Upper lobe of right lung (tissue), 1 donor: ENCODE measurements around the gene ATG9A. TPM values are rescaled to one million over a fixed set of nuclear protein-coding genes. Genes with fewer than 3 reads are reported as not detected.

ENCODE experiments used
- ATAC-seq: fragments of 200-7000 bp; cut with Tn5 transposase; one replicate; pipeline ENCODE4 v1.9.1; 2020; ENCODE audit warnings: mild to moderate bottlenecking, moderate library complexity
- DNase-seq: peaks from one replicate; pipeline ENCODE4 v3.0.0-alpha.2; 2020
- H3K27ac ChIP-seq: fragments of 200-600 bp; one replicate; pipeline ENCODE4 v1.8.0; 2022
- H3K27me3 ChIP-seq: fragments of 200-600 bp; one replicate; pipeline ENCODE4 v1.8.0; 2022; ENCODE audit warnings: mild to moderate bottlenecking
- H3K36me3 ChIP-seq: fragments of 200-600 bp; one replicate; pipeline ENCODE4 v1.8.0; 2022
- H3K4me1 ChIP-seq: fragments of 200-600 bp; one replicate; pipeline ENCODE4 v1.8.0; 2022
- H3K4me3 ChIP-seq: fragments of 200-600 bp; one replicate; pipeline ENCODE4 v1.8.0; 2022; ENCODE audit warnings: mild to moderate bottlenecking
- H3K9me3 ChIP-seq: fragments of 200-600 bp; one replicate; pipeline ENCODE4 v1.8.0; 2022
- CTCF ChIP-seq: fragments of 200-600 bp; IDR thresholded peaks from one replicate; pipeline ENCODE4 v1.8.0; 2022; ENCODE audit warnings: antibody characterized with exemption
- intact Hi-C: fragments of 100-400 bp; cut with DNase I; formaldehyde crosslinking; loops from one replicate; pipeline ENCODE4 v1.11.0; 2022
- total RNA-seq: library from RNA; stranded (reverse); fragmentation: NEBNext Ultra II Directional; extraction: Animal tissue kit (Norgen Biotek cat#: 25700); gene quantifications from one replicate; pipeline ENCODE4 v1.2.1, GENCODE V29; 2021
- donor health status: DM: no; HTN: yes; CAD: no; lungs with severe emphysema.

Gene ATG9A
- total RNA-seq, 1 donor from 2014 or later = 48.2 TPM

- H3K4me1 ChIP-seq = peaks cover 25% of the 10 kb centered on the region
- no peak overlapping the region for H3K4me3 ChIP-seq
- H3K36me3 ChIP-seq = peaks cover 38% of the 10 kb centered on the region
- H3K9me3 ChIP-seq = no peaks in the 10 kb centered on the region
- no peak for TF ChIP-seq CTCF
- no peak overlapping the region for H3K27ac ChIP-seq
- DNase-seq = no peak
- H3K27me3 ChIP-seq = no peaks in the 10 kb centered on the region
- no peak for ATAC-seq
- intact Hi-C loops = loop anchor here (10.0 kb wide), 1 partner anchor 52 kb away; the partner anchor contains the start of genes ANKZF1 and ATG9A
Measured at GRCh38 chr2:219173176-219173575, 56.3 kb downstream of the ATG9A start.

GRCh38 chr2:219172231-219173154 lies 56.9 kb downstream of the ATG9A start:
- no peaks in the 10 kb centered on the region for H3K27me3 ChIP-seq
- H3K27ac ChIP-seq = no peak overlapping the region
- no peak for TF ChIP-seq CTCF
- ATAC-seq = no peak
- intact Hi-C loops = loop anchor here (10.0 kb wide), 1 partner anchor 52 kb away; the partner anchor contains the start of genes ANKZF1 and ATG9A
- no peaks in the 10 kb centered on the region for H3K9me3 ChIP-seq
- peaks cover 38% of the 10 kb centered on the region for H3K36me3 ChIP-seq
- peaks cover 25% of the 10 kb centered on the region for H3K4me1 ChIP-seq
- no peak for DNase-seq
- no peak overlapping the region for H3K4me3 ChIP-seq

GRCh38 chr2:219171231-219171651 lies 58.2 kb downstream of the ATG9A start:
- peaks cover 38% of the 10 kb centered on the region for H3K36me3 ChIP-seq
- ATAC-seq (peak; percentile 71), DNase-seq (no peak)
- H3K4me1 ChIP-seq = peaks cover 25% of the 10 kb centered on the region
- no peaks in the 10 kb centered on the region for H3K27me3 ChIP-seq
- no peak overlapping the region for H3K4me3 ChIP-seq
- intact Hi-C loops = loop anchor here (10.0 kb wide), 1 partner anchor 54 kb away; the partner anchor contains the start of genes ANKZF1 and ATG9A
- H3K9me3 ChIP-seq = no peaks in the 10 kb centered on the region
- no peak overlapping the region for H3K27ac ChIP-seq
- TF ChIP-seq CTCF = peak; percentile 71

- Histone ChIP-seq H3K36me3 (peaks cover 32% of the 10 kb centered on the region), H3K27me3 (no peaks in the 10 kb centered on the region), H3K4me3 (no peak within 1 kb of the TSS), H3K9me3 (no peaks in the 10 kb centered on the region), H3K27ac (no peak within 1 kb of the TSS), H3K4me1 (peaks cover 15% of the 10 kb centered on the region)
- TF ChIP-seq CTCF = no peak
- DNase-seq = no peak
- intact Hi-C loops = loop anchor here (10.0 kb wide), 1 partner anchor 55 kb away; the partner anchor contains the start of genes ANKZF1 and ATG9A
- no peak for ATAC-seq
Measured at GRCh38 chr2:219169930-219170654, 59.3 kb downstream of the ATG9A start, which contains the start of gene SLC23A3. TSS of gene SLC23A3 (minus strand) at chr2:219170029. CDS start at chr2:219169984, 45 bp downstream.

Other genes with a start within 250 kb of the ATG9A start
- not detected for gene FEV, start 244.5 kb downstream of the ATG9A start, total RNA-seq
- gene CRYBA2, start 236.2 kb downstream of the ATG9A start, total RNA-seq = not detected
- not detected for gene CFAP65, start 188.1 kb downstream of the ATG9A start, total RNA-seq
- gene IHH, start 168.7 kb downstream of the ATG9A start, total RNA-seq = 0.69 TPM
- 14.3 TPM for gene NHEJ1, start 68.8 kb downstream of the ATG9A start, total RNA-seq
- gene SLC23A3, start 59.6 kb downstream of the ATG9A start, total RNA-seq = 3.1 TPM
- gene CNPPD1, start 52.7 kb downstream of the ATG9A start, total RNA-seq = 64.0 TPM
- gene RETREG2, start 51.4 kb downstream of the ATG9A start, total RNA-seq = 79.8 TPM
- gene ZFAND2B, start 22.9 kb downstream of the ATG9A start, total RNA-seq = 41.2 TPM
- gene ABCB6, start 10.7 kb downstream of the ATG9A start, total RNA-seq = 18.2 TPM
- gene ANKZF1, start 170 bp upstream of the ATG9A start, total RNA-seq = 37.6 TPM
- gene GLB1L, start 15.8 kb upstream of the ATG9A start, total RNA-seq = 10.0 TPM
- gene STK16, start 15.8 kb upstream of the ATG9A start, total RNA-seq = 21.4 TPM
- not detected for gene TUBA4B, start 23.6 kb upstream of the ATG9A start, total RNA-seq
- 45.4 TPM for gene TUBA4A, start 24.3 kb upstream of the ATG9A start, total RNA-seq
- gene DNAJB2, start 49.7 kb upstream of the ATG9A start, total RNA-seq = 79.4 TPM
- gene PTPRN, start 79.8 kb upstream of the ATG9A start, total RNA-seq = not detected
- not detected for gene RESP18, start 103.1 kb upstream of the ATG9A start, total RNA-seq
- 69.9 TPM for gene DNPEP, start 158.3 kb upstream of the ATG9A start, total RNA-seq
- gene DES, start 188.7 kb upstream of the ATG9A start, total RNA-seq = 59.4 TPM
- gene SPEG, start 205.2 kb upstream of the ATG9A start, total RNA-seq = 5.6 TPM